ENCODE data around the gene CCDC195. TPM values are rescaled to one million over a fixed set of nuclear protein-coding genes. Genes with fewer than 3 reads are reported as not detected.

The CCDC195 gene, protein sequence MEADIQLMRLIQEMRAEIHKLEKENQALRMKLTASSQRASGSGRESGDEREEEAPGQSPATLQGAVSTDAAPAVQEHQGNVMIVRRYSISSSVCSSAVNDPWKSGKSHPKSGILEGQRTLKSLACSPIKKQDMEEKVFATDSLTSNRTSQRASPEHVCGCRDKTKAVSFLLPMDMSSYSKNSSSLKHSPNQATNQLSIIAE
- total RNA-seq, result not detected in 2 replicates

DNA sequence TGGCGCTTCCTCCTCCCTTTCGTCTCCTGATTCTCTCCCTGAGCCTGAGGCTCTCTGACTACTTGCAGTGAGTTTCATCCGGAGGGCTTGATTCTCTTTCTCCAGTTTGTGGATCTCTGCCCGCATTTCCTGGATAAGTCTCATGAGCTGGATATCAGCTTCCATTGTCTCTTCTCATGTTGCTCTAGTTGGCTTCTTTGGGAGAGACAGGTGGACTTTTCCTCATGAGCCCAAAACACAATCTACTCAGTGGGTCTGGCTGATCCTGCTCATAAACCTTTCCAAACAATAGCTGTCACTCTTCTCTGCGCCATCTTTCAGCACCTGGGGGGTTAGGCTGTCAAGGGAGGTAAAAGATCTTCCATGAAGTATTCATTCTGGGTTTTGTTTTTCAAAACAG is at the start of gene CCDC195:
Gene CCDC195, minus strand, starts transcription at position 165 of the 400 bp plus-strand sequence. Its CDS starts 0 bp downstream, at position 165.

Other genes with a start within 250 kb of the CCDC195 start
- 105 and 119 TPM in 2 replicates for gene CUL3, start 131.0 kb downstream of the CCDC195 start, total RNA-seq